Mesothelial cell of epicardium (in vitro differentiated cells): Measurements from ENCODE around the gene TMEM271. TPM values are rescaled to one million over a fixed set of nuclear protein-coding genes. Genes with fewer than 3 reads are reported as not detected.
A peak's percentile ranks its signal among the peaks of the same experiment; 100 is the strongest.

Source experiments
- DNase-seq, 2 experiments: peaks; one replicate each; pipeline ENCODE4 v3.0.0; 2021; ENCODE audit warnings: low spot score in 2 of 2; ENCODE audit not compliant: unreplicated experiment in 2 of 2
- H3K27ac Mint-ChIP-seq: 2 replicates; pipeline ENCODE4 v1.8.0; 2021; ENCODE audit warnings: mixed read lengths
- H3K27me3 Mint-ChIP-seq: 2 replicates; pipeline ENCODE4 v1.8.0; 2021; ENCODE audit warnings: low read depth, mixed read lengths
- H3K36me3 Mint-ChIP-seq: 2 replicates; pipeline ENCODE4 v1.8.0; 2021; ENCODE audit warnings: mixed read lengths
- H3K4me1 Mint-ChIP-seq: 2 replicates; pipeline ENCODE4 v1.8.0; 2021; ENCODE audit warnings: mixed read lengths
- H3K4me3 Mint-ChIP-seq: 2 replicates; pipeline ENCODE4 v1.8.0; 2021; ENCODE audit warnings: mild to moderate bottlenecking, moderate library complexity, mixed read lengths
- H3K9me3 Mint-ChIP-seq: 2 replicates; pipeline ENCODE4 v1.8.0; 2021; ENCODE audit warnings: mixed read lengths
- CTCF ChIP-seq: fragments of 200-600 bp; sonication (generic); IDR thresholded peaks from one replicate; pipeline ENCODE4 v1.5.0; 2021; ENCODE audit warnings: antibody characterized with exemption; ENCODE audit not compliant: unreplicated experiment
- total RNA-seq: library from RNA; stranded (reverse); gene quantifications from 3 replicates; pipeline ENCODE4 v1.2.1, GENCODE V29; 2021

TMEM271 gene
- total RNA-seq, 1 donor from 2014 or later: not detected

- Mint-ChIP-seq H3K4me1 (no peaks in the 10 kb centered on the region), H3K27me3 (peaks cover 50% of the 10 kb centered on the region), H3K36me3 (no peaks in the 10 kb centered on the region), H3K4me3 (no peak overlapping the region), H3K9me3 (no peaks in the 10 kb centered on the region), H3K27ac (no peak overlapping the region)
- DNase-seq: no peak
- TF ChIP-seq CTCF: no peak
Measured at GRCh38 chr4:604131-604530, 28.0 kb upstream of the TMEM271 start.

- Mint-ChIP-seq H3K27me3 (peaks cover 57% of the 10 kb centered on the region), H3K27ac (no peak overlapping the region)
- peak in 1 of 2 experiments; percentile 63 for DNase-seq
Measured at GRCh38 chr4:602559-602942, 26.5 kb upstream of the TMEM271 start.

GRCh38 chr4:601612-602558 is 25.8 kb upstream of the TMEM271 start:
- no peak for TF ChIP-seq CTCF
- DNase-seq: no peak
- H3K36me3 Mint-ChIP-seq: no peaks in the 10 kb centered on the region
- H3K27me3 Mint-ChIP-seq: peaks cover 59% of the 10 kb centered on the region
- no peaks in the 10 kb centered on the region for H3K9me3 Mint-ChIP-seq
- no peaks in the 10 kb centered on the region for H3K4me1 Mint-ChIP-seq
- no peak overlapping the region for H3K27ac Mint-ChIP-seq
- no peak overlapping the region for H3K4me3 Mint-ChIP-seq

More at GRCh38 chr4:602559-602942, 26.5 kb upstream of the TMEM271 start:
- H3K9me3 Mint-ChIP-seq: no peaks in the 10 kb centered on the region
- TF ChIP-seq CTCF: peak; percentile 63
- H3K4me3 Mint-ChIP-seq: no peak overlapping the region
- no peaks in the 10 kb centered on the region for H3K36me3 Mint-ChIP-seq
- H3K4me1 Mint-ChIP-seq: no peaks in the 10 kb centered on the region

GRCh38 chr4:600850-601515 is 24.9 kb upstream of the TMEM271 start:
- Mint-ChIP-seq H3K9me3 (no peaks in the 10 kb centered on the region), H3K27me3 (peaks cover 68% of the 10 kb centered on the region), H3K27ac (no peak overlapping the region), H3K4me1 (no peaks in the 10 kb centered on the region), H3K36me3 (no peaks in the 10 kb centered on the region), H3K4me3 (no peak overlapping the region)
- no peak for TF ChIP-seq CTCF
- DNase-seq: no peak

GRCh38 chr4:600166-600565 is 24.1 kb upstream of the TMEM271 start:
- Mint-ChIP-seq H3K36me3 (no peaks in the 10 kb centered on the region), H3K4me3 (no peak overlapping the region), H3K9me3 (peaks cover 6% of the 10 kb centered on the region), H3K4me1 (no peaks in the 10 kb centered on the region), H3K27me3 (peaks cover 69% of the 10 kb centered on the region), H3K27ac (no peak overlapping the region)
- no peak for DNase-seq
- TF ChIP-seq CTCF: no peak
